Putamen (tissue), 1 donor: ENCODE measurements around the gene NPAS3.

Experiments used
- DNase-seq: peaks from one replicate; pipeline ENCODE4 v3.0.0-alpha.2; 2016; ENCODE audit warnings: low spot score

NPAS3 gene

GRCh38 chr14:33793398-33794110 is 854.9 kb downstream of the NPAS3 start:
- DNase-seq = no peak

DNA sequence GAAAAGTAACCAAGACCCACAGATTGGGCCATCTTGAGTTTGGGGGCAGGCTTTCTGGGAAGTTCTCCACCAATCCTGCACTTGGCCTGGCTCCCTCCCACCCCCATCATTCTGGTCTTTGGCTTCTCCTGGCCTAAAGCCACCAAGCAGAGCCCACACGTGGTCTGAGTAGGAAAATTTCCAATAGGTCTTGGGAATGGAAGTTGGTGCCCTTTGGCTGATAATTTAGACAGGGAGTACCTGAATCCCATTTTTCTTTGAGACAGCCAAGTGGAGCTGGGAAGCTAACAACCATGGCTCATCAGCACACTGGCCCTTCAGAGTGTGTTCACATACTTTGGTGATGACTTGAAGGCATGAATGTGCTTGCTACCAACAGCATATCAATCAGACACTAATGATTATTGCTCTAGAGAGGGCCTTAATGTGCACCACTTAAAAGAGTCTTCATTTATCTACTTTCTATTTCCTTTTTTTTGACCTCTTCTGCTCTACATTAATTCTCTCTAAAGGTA is 856.2 kb downstream of the NPAS3 start:
- DNase-seq = no peak

DNA sequence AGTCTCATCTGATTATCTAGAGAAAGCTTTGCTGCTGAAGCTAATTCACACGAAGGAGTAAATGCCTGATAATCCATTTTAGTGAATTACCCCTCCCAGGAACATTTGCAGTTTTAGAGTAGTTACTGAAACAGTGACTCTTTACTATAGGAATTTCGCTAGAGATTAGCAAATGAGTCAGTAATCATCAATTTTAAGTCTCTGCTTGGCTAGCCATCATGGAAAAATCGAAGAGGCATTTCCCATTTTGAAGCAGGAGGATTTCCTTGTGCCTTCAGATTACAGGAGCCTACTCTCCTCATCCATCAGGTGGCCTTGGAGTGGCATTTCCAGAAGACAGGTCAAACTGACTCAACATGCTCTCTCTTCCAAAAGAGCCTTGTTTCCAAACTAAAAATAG is 857.7 kb downstream of the NPAS3 start:
- DNase-seq = no peak

GRCh38 chr14:33799705-33800570 is 861.3 kb downstream of the NPAS3 start:
- DNase-seq = no peak

DNA sequence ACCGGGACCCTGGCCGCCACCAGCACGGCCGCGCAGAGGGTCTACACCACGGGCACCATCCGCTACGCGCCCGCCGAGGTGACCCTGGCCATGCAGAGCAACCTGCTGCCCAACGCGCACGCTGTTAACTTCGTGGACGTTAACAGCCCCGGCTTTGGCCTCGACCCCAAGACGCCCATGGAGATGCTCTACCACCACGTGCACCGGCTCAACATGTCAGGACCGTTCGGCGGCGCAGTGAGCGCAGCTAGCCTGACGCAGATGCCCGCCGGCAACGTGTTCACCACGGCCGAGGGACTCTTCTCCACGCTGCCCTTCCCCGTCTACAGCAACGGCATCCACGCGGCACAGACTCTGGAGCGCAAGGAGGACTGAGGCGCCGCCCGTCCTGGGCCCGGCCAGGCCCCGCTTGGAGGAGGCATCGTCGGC is 862.1 kb downstream of the NPAS3 start:
- no peak for DNase-seq

DNA sequence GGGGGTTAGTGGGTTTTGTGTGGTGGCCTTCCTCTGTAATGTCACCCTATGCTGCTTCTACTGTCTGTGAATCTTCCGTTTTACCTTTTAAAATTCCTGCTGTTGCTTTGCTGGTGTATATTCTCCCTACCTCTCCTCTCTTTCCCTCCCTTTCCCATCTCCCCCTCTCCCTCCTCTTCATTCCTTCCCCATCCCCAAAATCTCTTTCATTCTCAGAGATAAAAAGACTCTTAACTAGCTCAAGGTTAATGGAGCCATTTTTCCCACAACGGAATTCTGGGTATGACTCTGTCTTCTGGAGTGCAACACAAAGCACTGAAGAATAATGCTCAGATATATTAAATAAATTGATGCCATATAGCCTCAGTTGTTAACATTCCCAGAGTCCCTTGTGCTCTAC is 864.1 kb downstream of the NPAS3 start:
- no peak for DNase-seq

- DNase-seq = peak; percentile 38
These were observed 866.9 kb downstream of the NPAS3 start for GRCh38 chr14:33805593-33805992.

GRCh38 chr14:33806905-33807304 is 868.2 kb downstream of the NPAS3 start:
- no peak for DNase-seq

DNA sequence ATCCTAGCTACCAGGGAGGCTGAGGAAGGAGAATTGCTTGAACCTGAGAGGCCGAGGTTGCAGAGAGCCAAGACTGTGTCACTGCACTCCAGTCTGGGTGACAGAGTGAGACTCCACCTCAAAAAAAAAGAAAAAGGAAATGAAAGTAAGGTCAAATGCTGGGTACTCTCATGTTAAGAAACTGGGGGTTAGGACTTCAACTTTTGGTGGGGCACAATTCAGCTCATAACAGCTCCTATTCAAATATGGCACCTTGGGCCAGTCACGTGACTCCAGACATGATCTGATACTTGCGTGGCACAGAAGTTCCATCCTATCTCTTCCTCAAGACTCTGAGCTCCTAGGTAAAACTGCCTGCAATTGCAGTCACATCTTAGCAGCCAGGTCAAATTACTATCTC is 869.5 kb downstream of the NPAS3 start:
- no peak for DNase-seq

- DNase-seq = no peak
These were observed 870.8 kb downstream of the NPAS3 start for GRCh38 chr14:33809396-33809981.

- no peak for DNase-seq
These were observed 871.6 kb downstream of the NPAS3 start for GRCh38 chr14:33810308-33810707.

DNA sequence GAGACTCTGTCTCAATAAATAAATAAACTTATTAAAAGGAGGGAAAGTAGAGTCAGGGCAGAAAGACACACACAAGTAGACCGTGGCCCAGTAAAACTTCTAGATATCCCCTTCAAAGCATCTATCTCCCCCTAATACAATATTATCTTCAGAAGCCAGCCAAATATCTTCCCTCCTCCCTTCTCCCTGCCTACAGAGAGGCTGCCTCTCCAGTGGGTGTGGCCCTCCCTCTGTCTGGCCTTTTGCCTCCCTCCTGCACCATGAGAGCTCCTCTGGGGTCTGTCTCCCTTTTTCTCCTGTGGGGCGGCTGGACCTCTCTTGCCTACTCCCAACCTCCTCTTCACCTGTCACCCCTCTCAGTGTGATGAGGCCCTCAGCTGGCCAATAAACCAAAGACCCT is 873.0 kb downstream of the NPAS3 start:
- no peak for DNase-seq

- DNase-seq = no peak
These were observed 873.5 kb downstream of the NPAS3 start for GRCh38 chr14:33812181-33812580.

GRCh38 chr14:33812601-33813000 is 873.9 kb downstream of the NPAS3 start:
- DNase-seq = no peak

DNA sequence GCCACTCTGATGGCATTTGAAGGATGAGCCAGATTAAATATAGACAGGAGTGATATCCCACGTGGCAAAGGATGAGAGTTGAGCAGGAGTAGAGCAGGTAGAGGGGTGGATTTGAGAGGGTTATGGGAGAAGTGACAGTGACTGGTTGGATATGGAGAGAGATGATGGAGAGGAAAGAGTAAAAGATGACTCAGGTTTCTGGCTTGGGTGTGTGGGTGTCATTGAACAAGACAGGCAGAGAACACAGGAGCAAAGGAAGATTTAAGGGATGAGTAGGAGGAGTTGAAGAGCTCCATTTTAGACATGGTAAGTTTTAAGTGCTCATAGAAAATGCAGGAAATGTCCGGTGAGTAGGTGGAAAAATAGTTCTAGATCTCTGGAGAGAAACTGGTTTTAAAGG is 875.3 kb downstream of the NPAS3 start:
- peak; percentile 55 for DNase-seq

- DNase-seq = no peak
These were observed 895.2 kb downstream of the NPAS3 start for GRCh38 chr14:33833706-33834465.

GRCh38 chr14:33834466-33835260 is 896.0 kb downstream of the NPAS3 start:
- no peak for DNase-seq

- no peak for DNase-seq
These were observed 896.6 kb downstream of the NPAS3 start for GRCh38 chr14:33835261-33835655.

DNA sequence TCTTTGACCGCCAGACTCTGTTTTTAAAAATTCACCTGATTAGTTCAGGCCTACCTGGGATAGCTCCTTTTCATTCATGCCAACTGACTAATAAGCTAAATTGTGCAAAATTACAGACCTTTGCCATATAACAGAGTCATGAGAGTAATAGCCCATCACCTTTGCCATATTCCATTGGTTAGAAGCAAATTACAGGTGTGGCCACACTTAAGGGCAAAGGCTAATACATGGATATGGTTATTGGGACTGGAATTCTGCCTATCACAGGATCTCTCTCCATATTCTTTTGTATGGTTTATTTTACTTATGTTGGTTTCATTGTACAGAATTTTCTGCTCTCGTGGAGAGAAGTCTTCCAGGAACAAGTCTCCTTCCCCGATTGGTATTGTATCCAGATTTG is 897.0 kb downstream of the NPAS3 start:
- no peak for DNase-seq

DNA sequence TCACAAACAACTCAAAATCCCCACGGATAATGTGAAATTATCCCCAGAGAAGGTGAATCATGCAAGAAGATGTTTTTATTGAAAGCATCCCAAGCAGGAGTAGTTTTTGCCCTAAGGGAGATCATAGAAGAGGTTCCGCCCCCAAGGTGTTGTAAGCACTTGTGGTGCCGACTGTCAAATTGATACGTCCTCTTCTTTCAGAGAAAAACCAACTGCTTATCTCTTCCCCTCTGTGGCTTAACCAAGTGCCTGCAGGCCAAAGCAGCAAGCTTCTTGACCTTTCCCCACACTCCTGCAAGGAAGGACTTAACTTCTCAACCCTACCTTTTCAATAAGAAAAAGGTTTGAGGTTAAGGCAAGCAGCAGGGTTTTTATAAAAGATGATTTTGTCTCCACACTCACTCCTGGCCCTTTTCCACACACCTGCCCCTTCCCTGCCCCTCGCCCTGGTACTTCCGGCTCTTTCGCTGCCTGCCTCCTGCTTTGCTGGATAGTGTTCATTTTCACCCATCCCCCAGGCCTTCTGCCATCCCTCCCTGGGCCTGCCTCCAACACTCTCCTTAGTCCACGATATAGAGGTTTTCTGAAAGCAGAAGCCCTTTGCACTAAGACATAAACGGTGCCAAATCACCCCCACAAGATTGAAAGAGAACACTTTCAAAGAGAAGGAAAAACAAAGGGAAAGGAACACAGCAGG is 897.7 kb downstream of the NPAS3 start:
- DNase-seq = no peak
